ENCODE results near the gene SHISA8.

Gene SHISA8

DNA sequence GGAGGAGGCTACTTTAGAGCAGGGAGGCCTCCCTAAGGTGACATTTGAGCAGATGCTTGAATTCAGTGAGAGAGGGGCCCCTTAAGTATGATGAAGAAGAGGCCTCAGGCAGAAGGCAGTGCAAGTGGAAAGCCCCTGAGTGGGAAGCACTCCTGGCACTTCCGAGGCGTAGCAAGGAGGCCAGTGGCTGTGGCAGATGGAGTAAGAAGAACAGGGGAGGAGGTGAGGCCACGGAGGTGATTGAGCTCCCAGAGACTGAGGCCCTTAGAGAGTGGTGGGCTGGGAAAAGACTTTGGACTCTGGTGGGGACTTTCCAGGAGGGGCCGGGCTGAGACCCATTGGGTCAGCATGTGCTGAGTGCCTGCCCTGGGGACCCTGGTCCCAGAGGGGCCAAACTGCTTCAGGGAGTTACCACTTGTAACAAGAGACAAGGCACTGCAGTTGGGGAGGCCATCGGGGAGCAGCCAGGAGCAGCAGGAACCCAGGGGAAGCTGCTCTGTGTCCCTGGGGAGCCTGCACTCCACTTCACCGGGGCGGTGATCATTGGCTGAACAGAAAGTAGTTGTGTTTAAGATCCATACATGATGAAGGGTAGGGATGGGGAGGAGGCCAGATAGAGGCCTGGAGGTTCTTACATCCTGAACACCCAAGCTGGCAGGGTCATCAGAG is 34.6 kb upstream of the SHISA8 start:
- H3K9me3 ChIP-seq (ENCODE audit: control insufficient read depth, insufficient read depth, low read depth, low read length): no peaks in the 10 kb centered on the region
- POLR2A ChIA-PET: interaction anchor here (0.6 kb wide), 1 partner anchor 12 kb away, joined by 6 read pairs; no protein-coding TSS in a partner anchor
- no peak overlapping the region for H3K4me3 ChIP-seq (ENCODE audit: low read depth, low read length)
- 0 out of 2 replicates have a peak overlapping the region, but pooled peaks have one; percentile 14 for H3K27ac ChIP-seq (ENCODE audit: extremely low read depth, low read depth, low read length)
- no peaks in the 10 kb centered on the region for H3K4me1 ChIP-seq (ENCODE audit: control insufficient read depth, insufficient read depth, low read length)
- CTCF ChIA-PET: interaction anchor here (0.7 to 3.2 kb wide), 5 partner anchors 8 to 297 kb away, joined by 3 to 26 read pairs (median 3); no protein-coding TSS in a partner anchor
- H3K36me3 ChIP-seq (ENCODE audit: control insufficient read depth in 2 of 2, insufficient read depth in 1 of 2, low read length in 2 of 2): peaks cover 9 to 14% of the 10 kb centered on the region in 2 experiments; a peak in 2 of 3 replicates
- TF ChIP-seq GLIS2 (tag by site-specific recombination; IDR thresholded peaks at IDR 0.05): peak; percentile 42; the same call in 1 of the 2 replicates
- no peak for TF ChIP-seq ZNF23 (tag by site-specific recombination; IDR thresholded peaks at IDR 0.05; ENCODE audit: borderline replicate concordance)
- no peak for TF ChIP-seq ZFP69B (tag by site-specific recombination; IDR thresholded peaks at IDR 0.05)
- no peak for TF ChIP-seq SP2 (tag by site-specific recombination; IDR thresholded peaks at IDR 0.05)
- TF ChIP-seq ZFP41 (tag by site-specific recombination; IDR thresholded peaks at IDR 0.05; ENCODE audit: borderline replicate concordance): no peak
- no peak for TF ChIP-seq KLF7 (tag by site-specific recombination; IDR thresholded peaks at IDR 0.05; ENCODE audit: borderline replicate concordance)
- TF ChIP-seq ZIC2 (tag by site-specific recombination; IDR thresholded peaks at IDR 0.05): peak; percentile 64
- TF ChIP-seq GLI4 (tag by site-specific recombination; IDR thresholded peaks at IDR 0.05): no peak
- TF ChIP-seq ZNF692 (tag by site-specific recombination; IDR thresholded peaks at IDR 0.05): no peak
- no peak for TF ChIP-seq ZNF548 (tag by site-specific recombination; IDR thresholded peaks at IDR 0.05)
- no peak for TF ChIP-seq ZNF670 (tag by site-specific recombination; IDR thresholded peaks at IDR 0.05; ENCODE audit: low read depth)
- TF ChIP-seq ZNF132 (tag by site-specific recombination; IDR thresholded peaks at IDR 0.05; ENCODE audit: borderline replicate concordance): no peak
- TF ChIP-seq ZNF211 (tag by site-specific recombination; IDR thresholded peaks at IDR 0.05; ENCODE audit: low read depth): no peak
- TF ChIP-seq ZNF639 (tag by site-specific recombination; IDR thresholded peaks at IDR 0.05): no peak
- TF ChIP-seq ZNF112 (tag by site-specific recombination; IDR thresholded peaks at IDR 0.05): no peak
- no peak for TF ChIP-seq ZBTB8A (tag by site-specific recombination; IDR thresholded peaks at IDR 0.05)
- no peak for TF ChIP-seq ZNF610 (tag by site-specific recombination; IDR thresholded peaks at IDR 0.05; ENCODE audit: borderline replicate concordance)
- TF ChIP-seq ZNF184 (tag by site-specific recombination; IDR thresholded peaks at IDR 0.05): no peak
- no peak for TF ChIP-seq ZNF660 (tag by site-specific recombination; IDR thresholded peaks at IDR 0.05)
- TF ChIP-seq ZBTB6 (tag by site-specific recombination; IDR thresholded peaks at IDR 0.05): peak; percentile 66; the same call in 1 of the 2 replicates
- TF ChIP-seq ZNF501 (tag by site-specific recombination; IDR thresholded peaks at IDR 0.05): no peak
- TF ChIP-seq SCRT2 (tag by site-specific recombination; IDR thresholded peaks at IDR 0.05): no peak
- no peak for TF ChIP-seq ZNF664 (tag by site-specific recombination; IDR thresholded peaks at IDR 0.05)
- TF ChIP-seq INSM2 (tag by site-specific recombination; IDR thresholded peaks at IDR 0.05): no peak
- no peak for TF ChIP-seq ZNF266 (tag by site-specific recombination; IDR thresholded peaks at IDR 0.05; ENCODE audit: low read depth)
- peak; percentile 85; the same call in 1 of the 2 replicates for TF ChIP-seq ZNF394 (tag by site-specific recombination; IDR thresholded peaks at IDR 0.05; ENCODE audit: borderline replicate concordance)
- no peak for TF ChIP-seq SCRT1 (tag by site-specific recombination; IDR thresholded peaks at IDR 0.05; ENCODE audit: borderline replicate concordance)
- TF ChIP-seq ZNF555 (tag by site-specific recombination; conservative IDR thresholded peaks at IDR 0.05): no peak
- no peak for TF ChIP-seq ZNF121 (tag by site-specific recombination; IDR thresholded peaks at IDR 0.05)
- no peak for TF ChIP-seq KLF16 (tag by site-specific recombination; IDR thresholded peaks at IDR 0.05)
- peak; percentile 45; the same call in 1 of the 2 replicates for TF ChIP-seq OSR2 (tag by site-specific recombination; IDR thresholded peaks at IDR 0.05)

Data from HEK293 (cell line).